Measurements from ENCODE around the gene AFF3.
A peak's percentile ranks its signal among the peaks of the same experiment; 100 is the strongest.

Gene AFF3

GRCh38 chr2:99863236-99863902 lies 279.0 kb downstream of the AFF3 start:
- no peaks in the 10 kb centered on the region for H3K9me3 ChIP-seq (ENCODE audit: control insufficient read depth, low read length)
- H2AFZ ChIP-seq (ENCODE audit: low read depth, low read length), result no peak overlapping the region
- no peak overlapping the region for H3K9ac ChIP-seq (ENCODE audit: low read length)
- no peak overlapping the region for H3K18ac ChIP-seq (ENCODE audit: low read depth in 1 of 2, low read length in 2 of 2)
- peak overlapping the region in 1 of 2 experiments; percentile 50 for H2BK12ac ChIP-seq (ENCODE audit: low read length in 2 of 2)
- peak overlapping the region; percentile 70 for H3K27ac ChIP-seq (ENCODE audit: low read length, poor library complexity, severe bottlenecking)
- H3K79me1 ChIP-seq (replicated peaks; ENCODE audit: low read length, poor library complexity, severe bottlenecking), result peaks cover 12% of the 10 kb centered on the region
- H4K91ac ChIP-seq (ENCODE audit: low read length), result no peak overlapping the region
- H3K23ac ChIP-seq (ENCODE audit: low read length in 2 of 2), result no peak overlapping the region
- no peaks in the 10 kb centered on the region for H3K36me3 ChIP-seq (ENCODE audit: control insufficient read depth in 1 of 2, insufficient read depth in 2 of 2, low read depth in 1 of 2, low read length in 2 of 2)
- no peak overlapping the region for H4K8ac ChIP-seq (ENCODE audit: low read length)
- H2BK120ac ChIP-seq (ENCODE audit: low read depth, low read length), result no peak overlapping the region
- H3K4me1 ChIP-seq (ENCODE audit: control insufficient read depth, insufficient read depth, low read depth, low read length), result peaks cover 11% of the 10 kb centered on the region
- no peak overlapping the region for H2AK5ac ChIP-seq (ENCODE audit: low read length, severe bottlenecking)
- H3K4me2 ChIP-seq (ENCODE audit: low read length, poor library complexity, severe bottlenecking), result no peak overlapping the region
- H3K4ac ChIP-seq (ENCODE audit: low read depth in 1 of 2, low read length in 2 of 2), result no peak overlapping the region
- 59% methylated on average over 4 of the region's 4 CpGs for WGBS
- peaks cover 0 to 51% of the 10 kb centered on the region in 2 experiments for H3K27me3 ChIP-seq (ENCODE audit: control insufficient read depth in 1 of 2, insufficient read depth in 1 of 2, low read length in 2 of 2)
- no peak overlapping the region for H3K14ac ChIP-seq (ENCODE audit: low read length in 2 of 2)
- DNase-seq, result peak; percentile 60
- no peak overlapping the region for H2BK5ac ChIP-seq (ENCODE audit: low read depth, low read length, poor library complexity, severe bottlenecking)
- no peak overlapping the region for H2BK15ac ChIP-seq (ENCODE audit: low read depth, poor library complexity, severe bottlenecking)
- no peak overlapping the region for H3K4me3 ChIP-seq (ENCODE audit: insufficient read depth in 1 of 2, low read depth in 1 of 2, low read length in 2 of 2)

GRCh38 chr2:99862566-99862965 lies 279.8 kb downstream of the AFF3 start:
- no peak overlapping the region for H3K18ac ChIP-seq (ENCODE audit: low read depth in 1 of 2, low read length in 2 of 2)
- no peak overlapping the region for H2AFZ ChIP-seq (ENCODE audit: low read depth, low read length)
- no peak overlapping the region for H2BK15ac ChIP-seq (ENCODE audit: low read depth, poor library complexity, severe bottlenecking)
- no peaks in the 10 kb centered on the region for H3K36me3 ChIP-seq (ENCODE audit: control insufficient read depth in 1 of 2, insufficient read depth in 2 of 2, low read depth in 1 of 2, low read length in 2 of 2)
- H3K4me1 ChIP-seq (ENCODE audit: control insufficient read depth, insufficient read depth, low read depth, low read length), result peaks cover 7% of the 10 kb centered on the region
- no peak overlapping the region for H3K14ac ChIP-seq (ENCODE audit: low read length in 2 of 2)
- H3K4me3 ChIP-seq (ENCODE audit: insufficient read depth in 1 of 2, low read depth in 1 of 2, low read length in 2 of 2), result no peak overlapping the region
- peak overlapping the region in 1 of 2 experiments; percentile 6 for H3K4ac ChIP-seq (ENCODE audit: low read depth in 1 of 2, low read length in 2 of 2)
- no peak overlapping the region for H2BK5ac ChIP-seq (ENCODE audit: low read depth, low read length, poor library complexity, severe bottlenecking)
- peaks cover 16% of the 10 kb centered on the region for H3K79me1 ChIP-seq (replicated peaks; ENCODE audit: low read length, poor library complexity, severe bottlenecking)
- H3K23ac ChIP-seq (ENCODE audit: low read length in 2 of 2), result no peak overlapping the region
- no peaks in the 10 kb centered on the region for H3K9me3 ChIP-seq (ENCODE audit: control insufficient read depth, low read length)
- WGBS, result 97% methylated on average over 3 of the region's 3 CpGs
- peak overlapping the region; percentile 34 for H4K91ac ChIP-seq (ENCODE audit: low read length)
- H2BK12ac ChIP-seq (ENCODE audit: low read length in 2 of 2), result no peak overlapping the region
- H2AK5ac ChIP-seq (ENCODE audit: low read length, severe bottlenecking), result no peak overlapping the region
- no peak overlapping the region for H3K4me2 ChIP-seq (ENCODE audit: low read length, poor library complexity, severe bottlenecking)
- H3K27me3 ChIP-seq (ENCODE audit: control insufficient read depth in 1 of 2, insufficient read depth in 1 of 2, low read length in 2 of 2), result peaks cover 0 to 53% of the 10 kb centered on the region in 2 experiments
- H3K27ac ChIP-seq (ENCODE audit: low read length, poor library complexity, severe bottlenecking), result peak overlapping the region; percentile 33
- H3K9ac ChIP-seq (ENCODE audit: low read length), result no peak overlapping the region
- peak overlapping the region; percentile 84 for H2BK120ac ChIP-seq (ENCODE audit: low read depth, low read length)
- no peak overlapping the region for H4K8ac ChIP-seq (ENCODE audit: low read length)
- no peak for DNase-seq

- Histone ChIP-seq H2AFZ (ENCODE audit: low read depth, low read length) (no peak overlapping the region), H3K18ac (ENCODE audit: low read depth in 1 of 2, low read length in 2 of 2) (peak overlapping the region in 1 of 2 experiments; percentile 28), H4K91ac (ENCODE audit: low read length) (no peak overlapping the region), H2BK120ac (ENCODE audit: low read depth, low read length) (no peak overlapping the region), H3K4ac (ENCODE audit: low read depth in 1 of 2, low read length in 2 of 2) (no peak overlapping the region), H3K9me3 (ENCODE audit: control insufficient read depth, low read length) (no peaks in the 10 kb centered on the region), H4K8ac (ENCODE audit: low read length) (no peak overlapping the region), H3K4me3 (ENCODE audit: insufficient read depth in 1 of 2, low read depth in 1 of 2, low read length in 2 of 2) (no peak overlapping the region), H3K27ac (ENCODE audit: low read length, poor library complexity, severe bottlenecking) (no peak overlapping the region), H3K4me2 (ENCODE audit: low read length, poor library complexity, severe bottlenecking) (no peak overlapping the region), H3K4me1 (ENCODE audit: control insufficient read depth, insufficient read depth, low read depth, low read length) (peaks cover 5% of the 10 kb centered on the region), H2BK12ac (ENCODE audit: low read length in 2 of 2) (peak overlapping the region in 1 of 2 experiments; percentile 89), H3K79me1 (replicated peaks; ENCODE audit: low read length, poor library complexity, severe bottlenecking) (peaks cover 14% of the 10 kb centered on the region), H3K9ac (ENCODE audit: low read length) (no peak overlapping the region), H3K27me3 (ENCODE audit: control insufficient read depth in 1 of 2, insufficient read depth in 1 of 2, low read length in 2 of 2) (peaks cover 0 to 50% of the 10 kb centered on the region in 2 experiments), H2BK15ac (ENCODE audit: low read depth, poor library complexity, severe bottlenecking) (no peak overlapping the region), H3K23ac (ENCODE audit: low read length in 2 of 2) (no peak overlapping the region), H2BK5ac (ENCODE audit: low read depth, low read length, poor library complexity, severe bottlenecking) (no peak overlapping the region), H3K36me3 (ENCODE audit: control insufficient read depth in 1 of 2, insufficient read depth in 2 of 2, low read depth in 1 of 2, low read length in 2 of 2) (no peaks in the 10 kb centered on the region), H3K14ac (ENCODE audit: low read length in 2 of 2) (no peak overlapping the region), H2AK5ac (ENCODE audit: low read length, severe bottlenecking) (no peak overlapping the region)
- DNase-seq, result no peak
- no CpG with 5 or more reads among the region's 2 CpGs for WGBS
These were observed 281.0 kb downstream of the AFF3 start for GRCh38 chr2:99861376-99861760.

- H3K14ac ChIP-seq (ENCODE audit: low read length in 2 of 2), result no peak overlapping the region
- no peak overlapping the region for H3K4ac ChIP-seq (ENCODE audit: low read depth in 1 of 2, low read length in 2 of 2)
- no peak overlapping the region for H4K8ac ChIP-seq (ENCODE audit: low read length)
- H3K27me3 ChIP-seq (ENCODE audit: control insufficient read depth in 1 of 2, insufficient read depth in 1 of 2, low read length in 2 of 2), result peaks cover 0 to 45% of the 10 kb centered on the region in 2 experiments
- peak overlapping the region in 1 of 2 experiments; percentile 89 for H2BK12ac ChIP-seq (ENCODE audit: low read length in 2 of 2)
- no peak overlapping the region for H2AK5ac ChIP-seq (ENCODE audit: low read length, severe bottlenecking)
- no peak overlapping the region for H2BK15ac ChIP-seq (ENCODE audit: low read depth, poor library complexity, severe bottlenecking)
- H3K9ac ChIP-seq (ENCODE audit: low read length), result no peak overlapping the region
- peak overlapping the region in 1 of 2 experiments; percentile 28 for H3K18ac ChIP-seq (ENCODE audit: low read depth in 1 of 2, low read length in 2 of 2)
- H3K4me1 ChIP-seq (ENCODE audit: control insufficient read depth, insufficient read depth, low read depth, low read length), result peaks cover 3% of the 10 kb centered on the region
- no peak overlapping the region for H3K23ac ChIP-seq (ENCODE audit: low read length in 2 of 2)
- no peak overlapping the region for H3K4me3 ChIP-seq (ENCODE audit: insufficient read depth in 1 of 2, low read depth in 1 of 2, low read length in 2 of 2)
- H3K36me3 ChIP-seq (ENCODE audit: control insufficient read depth in 1 of 2, insufficient read depth in 2 of 2, low read depth in 1 of 2, low read length in 2 of 2), result no peaks in the 10 kb centered on the region
- no peak for DNase-seq
- H2BK120ac ChIP-seq (ENCODE audit: low read depth, low read length), result peak overlapping the region; percentile 8
- H3K27ac ChIP-seq (ENCODE audit: low read length, poor library complexity, severe bottlenecking), result no peak overlapping the region
- no peak overlapping the region for H4K91ac ChIP-seq (ENCODE audit: low read length)
- peaks cover 13% of the 10 kb centered on the region for H3K79me1 ChIP-seq (replicated peaks; ENCODE audit: low read length, poor library complexity, severe bottlenecking)
- no peaks in the 10 kb centered on the region for H3K9me3 ChIP-seq (ENCODE audit: control insufficient read depth, low read length)
- no peak overlapping the region for H2BK5ac ChIP-seq (ENCODE audit: low read depth, low read length, poor library complexity, severe bottlenecking)
- no CpG with 5 or more reads among the region's 4 CpGs for WGBS
- H3K4me2 ChIP-seq (ENCODE audit: low read length, poor library complexity, severe bottlenecking), result no peak overlapping the region
- no peak overlapping the region for H2AFZ ChIP-seq (ENCODE audit: low read depth, low read length)
These were observed 281.5 kb downstream of the AFF3 start for GRCh38 chr2:99860720-99861375.

All from mesenchymal stem cell (in vitro differentiated cells and primary cell).